HCT116 (cell line): ENCODE measurements around the gene RHBDD2. TPM values are rescaled to one million over a fixed set of nuclear protein-coding genes. Genes with fewer than 3 reads are reported as not detected.

Source experiments
- ATAC-seq: fragments of 200-7000 bp; cut with Tn5 transposase; 2 replicates; pipeline ENCODE4 v1.9.1; 2020; ENCODE audit warnings: mild to moderate bottlenecking, moderate library complexity
- BruUV-seq: library from RNA; stranded (reverse); fragments of 400-500 nt; replicated peaks from 2 replicates; lab custom pipeline; 2021; lab: Mats Ljungman, UMichigan
- CTCF ChIA-PET: fragments of 300-600 bp; sonication (Branson Sonifier 250); formaldehyde crosslinking; loops from one replicate; lab custom pipeline; 2021; ENCODE audit warnings: antibody characterized with exemption; lab: Charles Lee
- POLR2A ChIA-PET: fragments of 300-600, 350-600 bp; sonication (Branson Sonifier 250); formaldehyde crosslinking; loops from one replicate; lab custom pipeline; 2021; ENCODE audit warnings: antibody characterized with exemption; lab: Charles Lee
- RAD21 ChIA-PET, 2 experiments: fragments of 300-600 bp; sonication (Branson Sonifier 250); formaldehyde crosslinking; loops; one replicate each; lab custom pipeline; 2023; ENCODE audit warnings: low total read pairs in 2 of 2; ENCODE audit not compliant: uncharacterized antibody in 2 of 2, unreplicated experiment in 2 of 2, low non-redundant PET in 1 of 2; lab: Charles Lee
- DNase-seq: peaks from one replicate; pipeline ENCODE4 v3.0.0-alpha.2; 2010; ENCODE audit warnings: low read depth, low spot score
- H2AFZ ChIP-seq: fragments of 200-600 bp; shearing (Covaris generic), sonication (generic); 2 replicates; pipeline ENCODE4 v1.6.1; 2017; ENCODE audit warnings: low read depth, mixed run types, mixed read lengths, antibody characterized with exemption, low read length; ENCODE audit not compliant: poor library complexity, severe bottlenecking
- H3K27ac ChIP-seq: 2 replicates; pipeline ENCODE4 v1.5.1; 2012; ENCODE audit warnings: low read depth, low read length
- H3K27me3 ChIP-seq: fragments of 200-600 bp; sonication (generic); 2 replicates; pipeline ENCODE4 v1.6.1; 2016; ENCODE audit warnings: mixed run types, low read length, mixed read lengths; ENCODE audit not compliant: insufficient read depth
- H3K36me3 ChIP-seq, 2 experiments: fragments of 200-500 bp in 1 of 2; fragments of 200-600 bp in 1 of 2; sonication (Bioruptor generic) in 1 of 2; sonication (generic) in 1 of 2; 2 replicates each; pipeline versions ENCODE4 v1.5.1 to v1.6.1; 2014 to 2016; ENCODE audit warnings: low read length in 2 of 2, inconsistent platforms in 1 of 2, mixed read lengths in 1 of 2, mixed run types in 1 of 2; ENCODE audit not compliant: insufficient read depth in 2 of 2, control insufficient read depth in 1 of 2
- H3K4me1 ChIP-seq, 2 experiments: fragments of 200-600 bp in 1 of 2; sonication (generic) in 1 of 2; 2 replicates each; pipeline versions ENCODE4 v1.5.1 to v1.6.1; 2012 to 2017; ENCODE audit warnings: low read length in 2 of 2, inconsistent platforms in 1 of 2, mild to moderate bottlenecking in 1 of 2, mixed read lengths in 1 of 2, mixed run types in 1 of 2, moderate library complexity in 1 of 2; ENCODE audit not compliant: insufficient read depth in 2 of 2, control insufficient read depth in 1 of 2
- H3K4me2 ChIP-seq: fragments of 200-600 bp; sonication (generic); 2 replicates; pipeline ENCODE4 v1.6.1; 2017; ENCODE audit warnings: mixed run types, low read length, mixed read lengths
- H3K4me3 ChIP-seq, 2 experiments: fragments of 200-600 bp in 1 of 2; sonication (generic) in 1 of 2; replicated peaks in 1 of 2; 2 replicates each; pipeline ENCODE4 v1.5.1; 2011 to 2016; ENCODE audit warnings: low read length in 2 of 2, control low read depth in 1 of 2, low read depth in 1 of 2, mild to moderate bottlenecking in 1 of 2, mixed read lengths in 1 of 2, mixed run types in 1 of 2
- H3K79me2 ChIP-seq: fragments of 200-600 bp; sonication (generic); 2 replicates; pipeline ENCODE4 v1.6.1; 2017; ENCODE audit warnings: mild to moderate bottlenecking, mixed run types, low read length, moderate library complexity, mixed read lengths; ENCODE audit not compliant: insufficient read depth
- H3K9ac ChIP-seq: fragments of 200-600 bp; sonication (generic); 2 replicates; pipeline ENCODE4 v1.6.1; 2016; ENCODE audit warnings: low read length, mixed read lengths
- H3K9me2 ChIP-seq: fragments of 200-600 bp; sonication (generic), shearing (Covaris generic); 2 replicates; pipeline ENCODE4 v1.6.1; 2017; ENCODE audit warnings: mixed run types, mild to moderate bottlenecking, moderate library complexity; ENCODE audit not compliant: insufficient read depth
- H3K9me3 ChIP-seq, 2 experiments: fragments of 200-500 bp in 1 of 2; fragments of 200-600 bp in 1 of 2; sonication (Bioruptor generic) in 1 of 2; sonication (generic) in 1 of 2; 2 replicates each; pipeline ENCODE4 v1.6.1; 2014 to 2017; ENCODE audit warnings: low read length in 2 of 2, mixed read lengths in 2 of 2, inconsistent platforms in 1 of 2, low read depth in 1 of 2, mild to moderate bottlenecking in 1 of 2, mixed run types in 1 of 2, moderate library complexity in 1 of 2; ENCODE audit not compliant: control insufficient read depth in 1 of 2, insufficient read depth in 1 of 2
- H4K20me1 ChIP-seq: fragments of 200-600 bp; sonication (generic), shearing (Covaris generic); 2 replicates; pipeline ENCODE4 v1.6.1; 2017; ENCODE audit warnings: mixed run types, mild to moderate bottlenecking, moderate library complexity; ENCODE audit not compliant: insufficient read depth
- ATF3 ChIP-seq: IDR thresholded peaks from 2 replicates; pipeline ENCODE4 v1.6.1; 2012
- CEBPB ChIP-seq: IDR thresholded peaks from 2 replicates; pipeline ENCODE4 v1.6.1; 2012; ENCODE audit warnings: low read depth
- CTCF ChIP-seq, 3 experiments: fragments of 200-600 bp in 1 of 3; sonication (generic) in 1 of 3; IDR thresholded peaks in 2 of 3; conservative IDR thresholded peaks in 1 of 3; 2 replicates each; pipeline ENCODE4 v1.5.1; 2012 to 2017; ENCODE audit warnings: low read depth in 2 of 3, low read length in 2 of 3, antibody characterized with exemption in 1 of 3, borderline replicate concordance in 1 of 3, control low read depth in 1 of 3, mild to moderate bottlenecking in 1 of 3, mixed read lengths in 1 of 3, mixed run types in 1 of 3, moderate library complexity in 1 of 3; ENCODE audit not compliant: insufficient read depth in 1 of 3
- ELF1 ChIP-seq: IDR thresholded peaks from 2 replicates; pipeline ENCODE4 v1.6.1; 2012; ENCODE audit warnings: low read depth, borderline replicate concordance
- EZH2 ChIP-seq: fragments of 200-600 bp; sonication (generic); IDR thresholded peaks from 2 replicates; pipeline ENCODE4 v1.6.1; 2017; ENCODE audit warnings: antibody characterized with exemption, mixed run types
- FOSL1 ChIP-seq: IDR thresholded peaks from 2 replicates; pipeline ENCODE4 v1.6.1; 2012; ENCODE audit warnings: low read depth
- POLR2AphosphoS5 ChIP-seq: IDR thresholded peaks from 2 replicates; pipeline ENCODE4 v1.6.1; 2011; ENCODE audit warnings: mild to moderate bottlenecking, low read depth, low read length, moderate library complexity
- RAD21 ChIP-seq: IDR thresholded peaks from 2 replicates; pipeline ENCODE4 v1.6.1; 2012; ENCODE audit warnings: low read depth, mild to moderate bottlenecking
- SIN3A ChIP-seq: IDR thresholded peaks from 2 replicates; pipeline ENCODE4 v1.6.1; 2012; ENCODE audit warnings: low read depth
- SP1 ChIP-seq: IDR thresholded peaks from 2 replicates; pipeline ENCODE4 v1.6.1; 2012; ENCODE audit warnings: low read depth
- YY1 ChIP-seq: IDR thresholded peaks from 2 replicates; pipeline ENCODE4 v1.6.1; 2011; ENCODE audit warnings: low read length, low read depth, moderate library complexity, mild to moderate bottlenecking; ENCODE audit not compliant: insufficient replicate concordance; ENCODE audit errors: extremely low read depth
- ZBTB33 ChIP-seq: IDR thresholded peaks from 2 replicates; pipeline ENCODE4 v1.6.1; 2011; ENCODE audit warnings: mild to moderate bottlenecking, low read length, moderate library complexity; ENCODE audit not compliant: insufficient replicate concordance; ENCODE audit errors: extremely low read depth
- ZFX ChIP-seq: fragments of 450-650 bp; IDR thresholded peaks from 2 replicates; pipeline ENCODE4 v1.6.1; 2017
- intact Hi-C: fragments of 100-400 bp; cut with micrococcal nuclease; formaldehyde crosslinking; loops from 2 replicates; pipeline ENCODE4 v1.10.0; 2022
- total RNA-seq: library from RNA; stranded (reverse); gene quantifications from one replicate; pipeline ENCODE4 v1.2.1, GENCODE V29; 2021; ENCODE audit not compliant: unreplicated experiment

The RHBDD2 gene
- total RNA-seq, 1 experiment from 2014 or later, result 42.9 TPM

GRCh38 chr7:75925717-75926435, 47.0 kb downstream of the RHBDD2 start:
- H3K27ac ChIP-seq, result no peak overlapping the region

More at GRCh38 chr7:75925717-75926435, 47.0 kb downstream of the RHBDD2 start:
- Histone ChIP-seq H3K9ac (no peak overlapping the region), H3K36me3 (no peaks in the 10 kb centered on the region), H3K27me3 (no peaks in the 10 kb centered on the region), H3K9me2 (no peaks in the 10 kb centered on the region), H2AFZ (no peak overlapping the region), H3K4me1 (peaks cover 1 to 3% of the 10 kb centered on the region in 2 experiments; a peak in 3 of 4 replicates), H3K4me3 (no peak overlapping the region), H3K4me2 (no peak overlapping the region), H3K79me2 (peaks cover 45% of the 10 kb centered on the region), H4K20me1 (no peaks in the 10 kb centered on the region), H3K9me3 (no peaks in the 10 kb centered on the region)
- ChIA-PET RAD21 (interaction anchor here in 1 of 2 experiments (0.7 kb wide), 1 partner anchor 106 kb away, joined by 3 read pairs; no protein-coding TSS in a partner anchor), POLR2A (interaction anchor here (1.9 to 3.6 kb wide), 2 partner anchors 10 to 11 kb away, joined by 12 to 21 read pairs; partner anchors contain the start of gene POR), CTCF (no interaction called here)
- BruUV-seq, result no TSS peak
- DNase-seq, result no peak
- TF ChIP-seq CTCF (IDR thresholded peaks at IDR 0.05 in 2 of 3, conservative IDR thresholded peaks at IDR 0.05 in 1 of 3; ENCODE audit: borderline replicate concordance in 1 of 3, insufficient read depth in 1 of 3, low read depth in 2 of 3, low read length in 2 of 3) (no peak), ZBTB33 (no peak), SP1 (no peak), EZH2 (no peak), ATF3 (no peak), CEBPB (no peak), SIN3A (no peak), ELF1 (no peak), ZFX (no peak), RAD21 (no peak), FOSL1 (no peak), YY1 (no peak), POLR2AphosphoS5 (no peak)
- no peak for ATAC-seq
- intact Hi-C loops, result no loop called here
